ENCODE measurements around the gene ZER1. TPM values are rescaled to one million over a fixed set of nuclear protein-coding genes. Genes with fewer than 3 reads are reported as not detected.

ZER1 gene
- total and polyA plus RNA-seq, 2 of the 8 experiments (the other 6 are each of a cell fraction or from before 2014, with no cell fraction given), result 20.5 to 26.6 TPM

GRCh38 chr9:128723352-128723865, 48.3 kb downstream of the ZER1 start:
- Histone ChIP-seq H3K23ac (ENCODE audit: insufficient read length) (no peak overlapping the region), H3K9ac (replicated peaks in 1 of 4; ENCODE audit: extremely low read depth in 1 of 4, low read depth in 3 of 4, low read length in 3 of 4) (peak overlapping the region; percentile 65 to 85 (median 84)), H3K27ac (ENCODE audit: low read depth, low read length) (0 out of 2 replicates have a peak overlapping the region, but pooled peaks have one; percentile 46), H3K36me3 (ENCODE audit: control insufficient read depth in 2 of 4, insufficient read depth in 4 of 4, low read length in 3 of 4) (peaks cover 0 to 15% (median 8%) of the 10 kb centered on the region in 4 experiments; a peak in 4 of 8 replicates), H4K5ac (ENCODE audit: insufficient read length, low read depth, low read length) (peak overlapping the region; percentile 5), H3K9me3 (ENCODE audit: insufficient read depth in 2 of 2, low read depth in 1 of 2, low read length in 1 of 2) (no peaks in the 10 kb centered on the region), H2BK120ac (replicated peaks; ENCODE audit: low read depth, low read length) (no peak overlapping the region), H3K56ac (replicated peaks; ENCODE audit: insufficient read length, low read depth, low read length) (no peak overlapping the region), H4K20me1 (replicated peaks in 1 of 2; ENCODE audit: control insufficient read depth in 1 of 2, insufficient read depth in 2 of 2, low read length in 2 of 2) (peaks cover 0 to 2% of the 10 kb centered on the region in 2 experiments), H2BK15ac (ENCODE audit: low read length) (no peak overlapping the region), H3K79me2 (ENCODE audit: control insufficient read depth in 1 of 2, insufficient read depth in 2 of 2, low read length in 2 of 2) (no peaks in the 10 kb centered on the region), H4K8ac (ENCODE audit: extremely low read depth, insufficient read depth, low read length) (peak overlapping the region; percentile 86; the same call in 1 of the 2 replicates), H2AFZ (ENCODE audit: low read length) (no peak overlapping the region), H3K79me1 (ENCODE audit: low read depth, low read length) (peaks cover 3% of the 10 kb centered on the region; the same call in 1 of the 2 replicates), H3K4me2 (ENCODE audit: insufficient read depth in 1 of 2, low read depth in 2 of 2, low read length in 2 of 2) (peak overlapping the region; percentile 84 to 85), H3K14ac (ENCODE audit: insufficient read length) (no peak overlapping the region), H3K23me2 (ENCODE audit: low read depth, low read length) (peaks cover 4% of the 10 kb centered on the region), H2BK20ac (ENCODE audit: low read length) (no peak overlapping the region), H4K91ac (replicated peaks; ENCODE audit: insufficient read length, low read length) (no peak overlapping the region), H2BK12ac (ENCODE audit: low read depth, low read length) (0 out of 2 replicates have a peak overlapping the region, but pooled peaks have one; percentile 27), H2AK5ac (ENCODE audit: low read depth, low read length) (0 out of 2 replicates have a peak overlapping the region, but pooled peaks have one; percentile 60), H3K4me1 (replicated peaks in 1 of 4; ENCODE audit: control insufficient read depth in 3 of 4, insufficient read depth in 4 of 4, low read length in 3 of 4) (peaks cover 0 to 3% (median 0%) of the 10 kb centered on the region in 4 experiments; a peak in 3 of 7 replicates), H3K18ac (ENCODE audit: extremely low read depth, low read length) (peak overlapping the region; percentile 83; the same call in 1 of the 2 replicates), H3K4me3 (ENCODE audit: extremely low read depth in 1 of 4, insufficient read depth in 2 of 4, low read depth in 3 of 4, low read length in 4 of 4) (peak overlapping the region; percentile 73 to 92 (median 90)), H2BK5ac (ENCODE audit: low read depth, low read length) (peak overlapping the region; percentile 66; the same call in 1 of the 2 replicates), H3K27me3 (replicated peaks in 1 of 4; ENCODE audit: control insufficient read depth in 3 of 4, extremely low read depth in 1 of 4, insufficient read depth in 3 of 4, low read length in 3 of 4) (no peaks in the 10 kb centered on the region), H3K4ac (replicated peaks; ENCODE audit: insufficient read length, low read depth, low read length) (peak overlapping the region; percentile 94)
- FAIRE-seq, result no peak
- POLR2A ChIA-PET (ENCODE audit: partially characterized antibody), result interaction anchor here (1.1 to 13.5 kb wide), 12 partner anchors 14 to 201 kb away, joined by 3 to 133 read pairs (median 9); partner anchors contain the start of genes PKN3 and SET
- CTCF ChIA-PET (ENCODE audit: partially characterized antibody), result interaction anchor here (0.6 to 0.9 kb wide), 2 partner anchors 8 to 822 kb away, joined by 3 read pairs; no protein-coding TSS in a partner anchor
- peak in 1 of 2 experiments; percentile 56 for DNase-seq (ENCODE audit: low read depth in 1 of 2, low spot score in 2 of 2)
- 36% methylated on average over 6 of the region's 7 CpGs; no CpG with 5 or more reads in 1 of the 2 experiments for WGBS, 2 experiments (ENCODE audit: extremely low coverage in 1 of 2, insufficient coverage in 1 of 2, insufficient read length in 1 of 2, insufficient replicate concordance in 2 of 2, low coverage in 1 of 2, low lambda C conversion rate in 2 of 2, missing lambda C conversion rate in 1 of 2)
- TF ChIP-seq SIRT6 (IDR thresholded peaks at IDR 0.05; ENCODE audit: low read length), result no peak
- no peak for TF ChIP-seq ZNF274 (IDR thresholded peaks at IDR 0.05; ENCODE audit: borderline replicate concordance, extremely low read depth, low read length)
- no peak for TF ChIP-seq GTF2F1 (IDR thresholded peaks at IDR 0.05; ENCODE audit: borderline replicate concordance, low read depth, low read length)
- no peak for TF ChIP-seq PHF8 (conservative IDR thresholded peaks at IDR 0.05; ENCODE audit: low read depth, low read length)
- no peak for TF ChIP-seq CEBPB (IDR thresholded peaks at IDR 0.05; ENCODE audit: low read depth, low read length)
- no peak for TF ChIP-seq CTCF (IDR thresholded peaks at IDR 0.05; ENCODE audit: control extremely low read depth in 1 of 3, insufficient read depth in 1 of 3, low read depth in 1 of 3, low read length in 3 of 3)
- no peak for TF ChIP-seq RAD21 (IDR thresholded peaks at IDR 0.05 in 1 of 2, conservative IDR thresholded peaks at IDR 0.05 in 1 of 2; ENCODE audit: low read depth in 2 of 2, low read length in 2 of 2)
- no peak for TF ChIP-seq EGR1 (IDR thresholded peaks at IDR 0.05; ENCODE audit: borderline replicate concordance, low read depth, low read length)
- TF ChIP-seq BCL11A (IDR thresholded peaks at IDR 0.05; ENCODE audit: low read depth in 2 of 2, low read length in 2 of 2), result no peak
